Measurements from ENCODE around the gene FXYD3.

FXYD3 gene

GRCh38 chr19:35077411-35078223, 38.0 kb upstream of the FXYD3 start:
- H3K4me1 ChIP-seq (ENCODE audit: control extremely low read depth in 1 of 4, control insufficient read depth in 4 of 4, insufficient read depth in 4 of 4, low read length in 3 of 4): peaks cover 0 to 8% (median 2%) of the 10 kb centered on the region in 4 experiments
- POLR2A ChIA-PET: no interaction called here
- CTCF ChIA-PET: no interaction called here
- H3K4me3 ChIP-seq (ENCODE audit: control insufficient read depth in 1 of 7, extremely low read depth in 1 of 7, insufficient read depth in 4 of 7, low read depth in 2 of 7, low read length in 6 of 7): no peak overlapping the region
- H3K27me3 ChIP-seq (replicated peaks in 2 of 5; ENCODE audit: control insufficient read depth in 4 of 5, insufficient read depth in 5 of 5, low read length in 4 of 5): no peaks in the 10 kb centered on the region
- 96% methylated on average over 17 of the region's 17 CpGs for WGBS (ENCODE audit: insufficient coverage)
- H3K36me3 ChIP-seq (ENCODE audit: control insufficient read depth in 4 of 4, insufficient read depth in 4 of 4, low read length in 3 of 4): no peaks in the 10 kb centered on the region
- no peak for DNase-seq
- no peak overlapping the region for H3K27ac ChIP-seq (ENCODE audit: insufficient read depth in 1 of 2, low read depth in 1 of 2, low read length in 2 of 2, poor library complexity in 1 of 2, severe bottlenecking in 2 of 2)
- no peaks in the 10 kb centered on the region for H3K9me3 ChIP-seq (ENCODE audit: control extremely low read depth in 1 of 5, control insufficient read depth in 4 of 5, insufficient read depth in 2 of 5, low read depth in 1 of 5, low read length in 4 of 5)

GRCh38 chr19:35079826-35080225, 35.8 kb upstream of the FXYD3 start:
- Histone ChIP-seq H3K4me3 (ENCODE audit: control insufficient read depth in 1 of 7, extremely low read depth in 1 of 7, insufficient read depth in 4 of 7, low read depth in 2 of 7, low read length in 6 of 7) (no peak overlapping the region), H3K4me1 (ENCODE audit: control extremely low read depth in 1 of 4, control insufficient read depth in 4 of 4, insufficient read depth in 4 of 4, low read length in 3 of 4) (peaks cover 0 to 8% (median 2%) of the 10 kb centered on the region in 4 experiments), H3K27ac (ENCODE audit: insufficient read depth in 1 of 2, low read depth in 1 of 2, low read length in 2 of 2, poor library complexity in 1 of 2, severe bottlenecking in 2 of 2) (no peak overlapping the region), H3K9me3 (ENCODE audit: control extremely low read depth in 1 of 5, control insufficient read depth in 4 of 5, insufficient read depth in 2 of 5, low read depth in 1 of 5, low read length in 4 of 5) (no peaks in the 10 kb centered on the region), H3K27me3 (replicated peaks in 2 of 5; ENCODE audit: control insufficient read depth in 4 of 5, insufficient read depth in 5 of 5, low read length in 4 of 5) (no peaks in the 10 kb centered on the region), H3K36me3 (ENCODE audit: control insufficient read depth in 4 of 4, insufficient read depth in 4 of 4, low read length in 3 of 4) (no peaks in the 10 kb centered on the region)
- CTCF ChIA-PET: interaction anchor here (0.9 to 1.5 kb wide), 2 partner anchors 21 to 25 kb away, joined by 3 to 4 read pairs; no protein-coding TSS in a partner anchor
- DNase-seq: peak in 1 of 3 donors; percentile 6
- 85% methylated on average over 12 of the region's 14 CpGs for WGBS (ENCODE audit: insufficient coverage)
- POLR2A ChIA-PET: no interaction called here

- Histone ChIP-seq H3K36me3 (ENCODE audit: control insufficient read depth in 4 of 4, insufficient read depth in 4 of 4, low read length in 3 of 4) (no peaks in the 10 kb centered on the region), H3K9me3 (ENCODE audit: control extremely low read depth in 1 of 5, control insufficient read depth in 4 of 5, insufficient read depth in 2 of 5, low read depth in 1 of 5, low read length in 4 of 5) (no peaks in the 10 kb centered on the region), H3K27ac (ENCODE audit: insufficient read depth in 1 of 2, low read depth in 1 of 2, low read length in 2 of 2, poor library complexity in 1 of 2, severe bottlenecking in 2 of 2) (no peak overlapping the region), H3K4me3 (ENCODE audit: control insufficient read depth in 1 of 7, extremely low read depth in 1 of 7, insufficient read depth in 4 of 7, low read depth in 2 of 7, low read length in 6 of 7) (no peak overlapping the region), H3K27me3 (replicated peaks in 2 of 5; ENCODE audit: control insufficient read depth in 4 of 5, insufficient read depth in 5 of 5, low read length in 4 of 5) (no peaks in the 10 kb centered on the region), H3K4me1 (ENCODE audit: control extremely low read depth in 1 of 4, control insufficient read depth in 4 of 4, insufficient read depth in 4 of 4, low read length in 3 of 4) (peaks cover 0 to 11% (median 2%) of the 10 kb centered on the region in 4 experiments)
- POLR2A ChIA-PET: no interaction called here
- 92% methylated on average over 16 of the region's 16 CpGs for WGBS (ENCODE audit: insufficient coverage)
- CTCF ChIA-PET: interaction anchor here (0.5 to 1.4 kb wide), 6 partner anchors 11 to 38 kb away, joined by 3 to 5 read pairs (median 3); partner anchors contain the start of gene FXYD3
- no peak for DNase-seq
Observed at GRCh38 chr19:35080613-35081170, 34.9 kb upstream of the FXYD3 start.

- Histone ChIP-seq H3K27ac (ENCODE audit: insufficient read depth in 1 of 2, low read depth in 1 of 2, low read length in 2 of 2, poor library complexity in 1 of 2, severe bottlenecking in 2 of 2) (no peak overlapping the region), H3K4me1 (ENCODE audit: control extremely low read depth in 1 of 4, control insufficient read depth in 4 of 4, insufficient read depth in 4 of 4, low read length in 3 of 4) (peaks cover 0 to 11% (median 2%) of the 10 kb centered on the region in 4 experiments), H3K4me3 (ENCODE audit: control insufficient read depth in 1 of 7, extremely low read depth in 1 of 7, insufficient read depth in 4 of 7, low read depth in 2 of 7, low read length in 6 of 7) (no peak overlapping the region), H3K27me3 (replicated peaks in 2 of 5; ENCODE audit: control insufficient read depth in 4 of 5, insufficient read depth in 5 of 5, low read length in 4 of 5) (no peaks in the 10 kb centered on the region), H3K36me3 (ENCODE audit: control insufficient read depth in 4 of 4, insufficient read depth in 4 of 4, low read length in 3 of 4) (no peaks in the 10 kb centered on the region), H3K9me3 (ENCODE audit: control extremely low read depth in 1 of 5, control insufficient read depth in 4 of 5, insufficient read depth in 2 of 5, low read depth in 1 of 5, low read length in 4 of 5) (no peaks in the 10 kb centered on the region)
- CTCF ChIA-PET: interaction anchor here (0.5 to 1.8 kb wide), 6 partner anchors 10 to 37 kb away, joined by 3 to 5 read pairs (median 4); partner anchors contain the start of gene FXYD3
- 99% methylated on average over 6 of the region's 6 CpGs for WGBS (ENCODE audit: insufficient coverage)
- no peak for DNase-seq
- POLR2A ChIA-PET: no interaction called here
Observed at GRCh38 chr19:35081201-35081600, 34.4 kb upstream of the FXYD3 start.

- Histone ChIP-seq H3K36me3 (ENCODE audit: control insufficient read depth in 4 of 4, insufficient read depth in 4 of 4, low read length in 3 of 4) (no peaks in the 10 kb centered on the region), H3K27me3 (replicated peaks in 2 of 5; ENCODE audit: control insufficient read depth in 4 of 5, insufficient read depth in 5 of 5, low read length in 4 of 5) (no peaks in the 10 kb centered on the region), H3K9me3 (ENCODE audit: control extremely low read depth in 1 of 5, control insufficient read depth in 4 of 5, insufficient read depth in 2 of 5, low read depth in 1 of 5, low read length in 4 of 5) (no peaks in the 10 kb centered on the region), H3K4me1 (ENCODE audit: control extremely low read depth in 1 of 4, control insufficient read depth in 4 of 4, insufficient read depth in 4 of 4, low read length in 3 of 4) (peaks cover 0 to 7% (median 1%) of the 10 kb centered on the region in 4 experiments), H3K4me3 (ENCODE audit: control insufficient read depth in 1 of 7, extremely low read depth in 1 of 7, insufficient read depth in 4 of 7, low read depth in 2 of 7, low read length in 6 of 7) (no peak overlapping the region), H3K27ac (ENCODE audit: insufficient read depth in 1 of 2, low read depth in 1 of 2, low read length in 2 of 2, poor library complexity in 1 of 2, severe bottlenecking in 2 of 2) (no peak overlapping the region)
- no peak for DNase-seq
- POLR2A ChIA-PET: no interaction called here
- CTCF ChIA-PET: interaction anchor here (1.0 to 1.8 kb wide), 3 partner anchors 17 to 24 kb away, joined by 3 to 4 read pairs (median 4); no protein-coding TSS in a partner anchor
- 94% methylated on average over 15 of the region's 15 CpGs for WGBS (ENCODE audit: insufficient coverage)
Observed at GRCh38 chr19:35083691-35084508, 31.7 kb upstream of the FXYD3 start.

GRCh38 chr19:35084509-35084762, 31.2 kb upstream of the FXYD3 start:
- H3K27ac ChIP-seq (ENCODE audit: insufficient read depth in 1 of 2, low read depth in 1 of 2, low read length in 2 of 2, poor library complexity in 1 of 2, severe bottlenecking in 2 of 2): no peak overlapping the region
- no peak overlapping the region for H3K4me3 ChIP-seq (ENCODE audit: control insufficient read depth in 1 of 7, extremely low read depth in 1 of 7, insufficient read depth in 4 of 7, low read depth in 2 of 7, low read length in 6 of 7)
- H3K36me3 ChIP-seq (ENCODE audit: control insufficient read depth in 4 of 4, insufficient read depth in 4 of 4, low read length in 3 of 4): no peaks in the 10 kb centered on the region
- CTCF ChIA-PET: interaction anchor here (0.8 to 1.8 kb wide), 2 partner anchors 17 to 23 kb away, joined by 3 to 4 read pairs; no protein-coding TSS in a partner anchor
- peaks cover 0 to 7% (median 1%) of the 10 kb centered on the region in 4 experiments for H3K4me1 ChIP-seq (ENCODE audit: control extremely low read depth in 1 of 4, control insufficient read depth in 4 of 4, insufficient read depth in 4 of 4, low read length in 3 of 4)
- no peaks in the 10 kb centered on the region for H3K27me3 ChIP-seq (replicated peaks in 2 of 5; ENCODE audit: control insufficient read depth in 4 of 5, insufficient read depth in 5 of 5, low read length in 4 of 5)
- 96% methylated on average over 3 of the region's 3 CpGs for WGBS (ENCODE audit: insufficient coverage)
- no peaks in the 10 kb centered on the region for H3K9me3 ChIP-seq (ENCODE audit: control extremely low read depth in 1 of 5, control insufficient read depth in 4 of 5, insufficient read depth in 2 of 5, low read depth in 1 of 5, low read length in 4 of 5)
- POLR2A ChIA-PET: no interaction called here
- DNase-seq: no peak
